NB4 (cell line): Measurements from ENCODE around the gene NLRP14.

Experiments
- DNase-seq: peaks from one replicate; pipeline ENCODE4 v3.0.0; 2010; ENCODE audit warnings: low read depth
- H3K4me3 ChIP-seq: one replicate; pipeline ENCODE4 v1.5.1; 2011; ENCODE audit warnings: mild to moderate bottlenecking, low read depth, low read length, moderate library complexity
- CTCF ChIP-seq: IDR thresholded peaks from one replicate; pipeline ENCODE4 v1.5.1; 2012; ENCODE audit warnings: low read depth, low read length
- MAX ChIP-seq: IDR thresholded peaks from 2 replicates; pipeline ENCODE4 v1.6.1; 2011; ENCODE audit warnings: low read depth, low read length
- MYC ChIP-seq: IDR thresholded peaks from 2 replicates; pipeline ENCODE4 v1.6.1; 2011; ENCODE audit warnings: low read depth, low read length
- POLR2A ChIP-seq: IDR thresholded peaks from 2 replicates; pipeline ENCODE4 v1.6.1; 2011; ENCODE audit warnings: mild to moderate bottlenecking; ENCODE audit not compliant: insufficient read length; ENCODE audit errors: extremely low read depth

The NLRP14 gene

GRCh38 chr11:7020183-7020917, at the start of gene NLRP14, which contains the start of gene ZNF214:
NLRP14 (plus strand) TSS chr11:7020479; CDS start chr11:7038587, 18,108 bp downstream.
ZNF214 (minus strand) TSS chr11:7020346; CDS start chr11:7002835, 17,511 bp downstream.
- TF ChIP-seq MAX (no peak), POLR2A (no peak), MYC (no peak), CTCF (no peak)
- no peak for DNase-seq
- no peak within 1 kb of the TSS for H3K4me3 ChIP-seq

- DNase-seq: no peak
- TF ChIP-seq POLR2A: no peak
- no peak for TF ChIP-seq CTCF
- no peak for TF ChIP-seq MAX
- no peak for TF ChIP-seq MYC
- no peak overlapping the region for H3K4me3 ChIP-seq
These were observed 40.9 kb upstream of the NLRP14 start for GRCh38 chr11:6979365-6979764.

GRCh38 chr11:6986487-6986886, 33.8 kb upstream of the NLRP14 start:
- no peak for DNase-seq
- H3K4me3 ChIP-seq: no peak overlapping the region
- no peak for TF ChIP-seq MYC
- TF ChIP-seq CTCF: no peak
- no peak for TF ChIP-seq POLR2A
- no peak for TF ChIP-seq MAX

DNA sequence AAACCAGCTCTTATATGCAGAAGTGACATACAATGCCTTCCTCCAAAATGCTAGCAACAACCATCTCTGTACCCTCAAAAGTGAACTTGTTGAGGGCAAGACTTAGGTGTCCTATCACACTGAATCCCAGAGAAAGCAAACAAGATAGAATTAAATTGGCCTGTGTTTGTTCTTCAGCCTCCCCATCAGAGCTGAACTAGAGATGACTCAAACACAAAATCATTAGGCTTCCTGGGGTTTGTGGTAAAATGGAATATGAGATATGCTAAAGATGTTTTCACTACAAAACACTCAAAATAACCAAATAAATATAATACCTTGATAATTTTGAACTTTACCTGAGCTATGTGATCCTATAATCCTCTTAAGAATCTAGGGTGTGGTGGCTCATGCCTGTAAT, 31.8 kb upstream of the NLRP14 start:
- H3K4me3 ChIP-seq: no peak overlapping the region
- TF ChIP-seq POLR2A (no peak), MYC (no peak), CTCF (no peak), MAX (no peak)
- DNase-seq: no peak

DNA sequence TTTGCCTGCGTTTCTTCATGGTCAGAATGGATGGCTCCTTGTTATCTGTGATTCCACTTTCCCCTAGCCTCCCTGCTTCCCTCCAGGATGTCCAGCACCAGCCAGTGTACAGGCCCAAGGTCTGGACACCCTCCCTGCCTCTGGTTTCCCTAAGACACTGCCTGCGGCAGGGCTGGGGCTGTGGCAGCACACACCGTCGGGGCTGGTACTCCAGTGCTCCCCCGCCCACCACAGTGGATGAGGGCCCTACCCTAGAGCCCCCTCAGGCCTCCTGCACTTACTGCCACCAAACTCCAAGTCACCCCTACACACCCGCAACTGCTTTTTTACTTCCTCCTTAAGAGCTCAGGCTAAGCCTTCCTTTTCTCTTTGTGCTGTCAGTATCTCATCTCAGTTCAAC, 29.1 kb upstream of the NLRP14 start:
- no peak for TF ChIP-seq POLR2A
- H3K4me3 ChIP-seq: no peak overlapping the region
- DNase-seq: no peak

GRCh38 chr11:6992026-6992425, 28.3 kb upstream of the NLRP14 start:
- DNase-seq: no peak
- TF ChIP-seq CTCF (no peak), MYC (no peak), MAX (no peak), POLR2A (no peak)
- H3K4me3 ChIP-seq: no peak overlapping the region
